ENCODE results near the gene DTD1.

DNA sequence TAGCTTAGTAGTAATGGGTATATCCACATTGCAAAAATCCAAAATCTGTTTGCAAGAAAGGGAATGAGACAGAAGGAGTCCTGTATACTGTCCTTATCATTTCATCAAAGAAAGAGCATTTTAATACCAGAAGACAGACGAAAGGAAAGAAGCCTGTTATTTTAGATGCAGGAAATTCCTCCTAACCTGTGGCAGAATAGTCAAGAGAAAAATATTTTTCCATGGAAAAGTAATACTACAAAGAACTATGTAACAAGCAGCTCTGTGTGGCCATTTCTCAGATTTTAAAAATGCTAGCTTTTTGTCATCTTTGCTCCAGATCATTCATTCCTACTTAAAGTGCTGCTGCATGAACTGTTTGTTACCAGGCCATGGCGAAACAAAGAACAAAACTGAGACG is 152.9 kb downstream of the DTD1 start:
- TF ChIP-seq, protein P1, sequence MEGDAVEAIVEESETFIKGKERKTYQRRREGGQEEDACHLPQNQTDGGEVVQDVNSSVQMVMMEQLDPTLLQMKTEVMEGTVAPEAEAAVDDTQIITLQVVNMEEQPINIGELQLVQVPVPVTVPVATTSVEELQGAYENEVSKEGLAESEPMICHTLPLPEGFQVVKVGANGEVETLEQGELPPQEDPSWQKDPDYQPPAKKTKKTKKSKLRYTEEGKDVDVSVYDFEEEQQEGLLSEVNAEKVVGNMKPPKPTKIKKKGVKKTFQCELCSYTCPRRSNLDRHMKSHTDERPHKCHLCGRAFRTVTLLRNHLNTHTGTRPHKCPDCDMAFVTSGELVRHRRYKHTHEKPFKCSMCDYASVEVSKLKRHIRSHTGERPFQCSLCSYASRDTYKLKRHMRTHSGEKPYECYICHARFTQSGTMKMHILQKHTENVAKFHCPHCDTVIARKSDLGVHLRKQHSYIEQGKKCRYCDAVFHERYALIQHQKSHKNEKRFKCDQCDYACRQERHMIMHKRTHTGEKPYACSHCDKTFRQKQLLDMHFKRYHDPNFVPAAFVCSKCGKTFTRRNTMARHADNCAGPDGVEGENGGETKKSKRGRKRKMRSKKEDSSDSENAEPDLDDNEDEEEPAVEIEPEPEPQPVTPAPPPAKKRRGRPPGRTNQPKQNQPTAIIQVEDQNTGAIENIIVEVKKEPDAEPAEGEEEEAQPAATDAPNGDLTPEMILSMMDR (IDR thresholded peaks at IDR 0.05; ENCODE audit: insufficient read depth, low read depth, low read length), result no peak
- TF ChIP-seq EZH2 (IDR thresholded peaks at IDR 0.05; ENCODE audit: insufficient read depth, low read length), result no peak

Measured in astrocyte (in vitro differentiated cells and primary cell).